Stimulated activated CD8-positive, alpha-beta memory T cell treated with anti-CD3 and anti-CD28 coated beads, Interleukin-12 subunit alpha, Interleukin-12 subunit beta, amount 100 ng/mL, for 24 hours (primary cell): ENCODE data around the gene GABRD.

Experiments
- DNase-seq: peaks from one replicate; pipeline ENCODE4 v3.0.0-alpha.2; 2020; ENCODE audit errors: extremely low read depth

GABRD gene

DNA sequence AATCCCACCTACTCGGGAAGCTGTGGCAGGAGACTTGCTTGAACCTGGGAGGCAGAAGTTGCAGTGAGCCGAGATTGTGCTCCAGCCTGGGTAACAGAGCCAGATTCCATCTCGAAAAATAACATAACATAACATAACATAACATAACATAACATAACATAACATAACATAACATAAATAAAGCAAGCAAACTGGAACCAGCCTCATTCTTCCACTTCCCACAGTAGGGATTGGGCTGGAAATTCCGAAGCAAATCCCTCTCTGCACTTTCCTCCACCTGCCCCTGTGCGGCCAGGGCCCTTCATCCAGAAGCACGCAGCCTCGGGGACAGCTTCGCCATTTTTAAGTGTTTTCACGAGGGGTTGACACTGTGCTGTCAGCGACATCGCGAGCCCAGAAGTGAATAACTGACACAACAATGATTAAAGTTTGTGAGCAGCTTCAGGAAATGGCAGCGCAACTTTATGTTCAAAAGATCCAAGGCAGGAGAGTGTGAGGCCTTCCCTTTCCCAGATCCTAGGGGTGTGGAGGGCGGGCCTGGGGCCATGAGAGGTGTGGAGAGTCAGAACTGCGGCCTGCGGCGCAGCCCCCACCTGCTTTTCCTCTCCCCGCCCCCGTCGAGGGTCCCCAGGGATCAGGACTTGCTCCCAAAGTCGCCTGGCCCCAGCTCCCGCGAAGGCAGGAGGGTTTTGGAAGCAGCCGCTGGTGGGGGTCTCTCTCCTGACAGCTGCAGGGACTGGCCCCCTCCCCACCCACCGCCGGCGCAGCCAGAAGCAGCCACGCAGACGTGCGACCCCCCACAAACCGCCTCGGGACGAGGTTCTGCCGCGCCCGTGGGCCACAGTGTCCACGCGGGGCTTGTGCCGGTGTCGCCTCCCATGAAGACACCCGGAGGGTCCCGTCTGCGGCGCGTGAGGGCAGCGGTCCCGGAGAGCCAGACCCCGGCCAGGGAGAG is 651 bp upstream of the GABRD start:
- no peak for DNase-seq

DNA sequence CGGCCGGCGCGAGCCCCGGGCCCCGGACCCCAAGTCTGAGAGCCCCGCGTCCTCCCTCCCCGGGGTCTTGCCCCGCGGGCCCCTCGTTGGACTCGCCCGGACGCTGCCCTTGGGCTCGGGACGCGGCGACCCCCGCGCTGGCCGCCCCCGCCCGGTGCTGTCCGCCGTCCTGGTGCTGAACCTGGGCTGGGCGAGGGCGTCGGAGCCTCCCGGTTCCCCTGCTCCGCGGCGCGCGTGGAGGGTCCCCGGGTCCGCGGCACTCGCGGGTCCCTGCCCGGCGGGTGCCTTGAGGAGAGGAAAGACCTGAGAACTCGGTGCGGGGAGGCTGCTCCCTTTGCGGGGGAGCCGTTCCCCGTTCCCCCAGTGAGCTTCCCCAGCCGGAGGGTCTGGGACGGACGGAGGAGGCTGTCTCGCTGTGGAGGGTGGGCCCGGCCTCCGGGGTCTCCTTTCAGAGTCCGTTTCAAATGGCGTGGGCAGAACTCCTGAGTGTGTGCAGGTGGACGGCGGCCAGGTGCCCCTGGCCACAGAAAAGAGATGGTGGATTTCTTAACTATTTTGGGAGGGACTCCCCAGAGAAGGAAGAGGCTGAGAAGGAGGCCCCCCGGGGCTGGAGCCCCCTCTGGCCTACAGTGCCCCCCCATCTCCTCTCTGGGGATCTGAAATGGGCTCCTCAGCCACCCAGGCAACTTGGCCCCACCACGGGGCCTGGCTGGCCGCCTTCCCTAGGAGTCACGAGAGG is 595 bp downstream of the GABRD start:
- no peak for DNase-seq

DNA sequence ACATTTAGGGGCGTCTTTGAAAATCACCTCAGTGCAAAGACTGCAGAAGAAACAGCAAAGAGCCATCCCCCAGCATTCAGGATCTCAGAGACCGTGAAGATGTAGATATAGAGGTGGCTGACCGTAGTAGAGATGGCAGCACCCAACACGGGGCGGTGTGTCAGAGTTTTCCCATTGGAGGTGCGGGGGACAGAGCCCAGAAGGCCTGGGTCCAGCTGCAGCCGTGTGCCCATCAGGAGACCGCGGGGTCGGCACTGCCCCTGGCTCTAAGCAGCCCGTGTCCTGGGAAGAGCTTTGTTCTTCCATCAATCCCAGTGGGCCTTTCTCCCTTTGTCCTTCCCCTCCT is 1.1 kb downstream of the GABRD start:
- no peak for DNase-seq

DNA sequence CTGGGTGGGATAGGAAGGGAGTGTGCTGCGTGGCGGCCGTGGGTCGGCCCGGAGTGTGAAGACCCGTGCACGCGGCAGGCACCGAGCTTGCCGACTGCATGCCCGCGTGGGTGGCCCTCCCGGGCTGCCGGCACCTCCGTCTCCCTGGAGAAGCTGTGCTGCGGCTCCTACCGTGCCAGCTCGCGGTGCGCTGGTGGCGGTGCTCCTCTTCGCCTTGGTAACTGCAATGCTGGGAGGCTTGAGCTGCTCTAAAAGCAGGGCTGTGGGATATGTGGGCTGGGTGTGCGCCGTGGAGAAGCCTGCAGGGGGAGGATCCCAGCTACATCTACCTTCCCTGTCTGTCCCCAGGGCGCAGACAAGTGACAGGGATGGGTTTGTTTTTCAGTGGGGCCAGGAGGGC is 2.4 kb downstream of the GABRD start:
- no peak for DNase-seq

DNA sequence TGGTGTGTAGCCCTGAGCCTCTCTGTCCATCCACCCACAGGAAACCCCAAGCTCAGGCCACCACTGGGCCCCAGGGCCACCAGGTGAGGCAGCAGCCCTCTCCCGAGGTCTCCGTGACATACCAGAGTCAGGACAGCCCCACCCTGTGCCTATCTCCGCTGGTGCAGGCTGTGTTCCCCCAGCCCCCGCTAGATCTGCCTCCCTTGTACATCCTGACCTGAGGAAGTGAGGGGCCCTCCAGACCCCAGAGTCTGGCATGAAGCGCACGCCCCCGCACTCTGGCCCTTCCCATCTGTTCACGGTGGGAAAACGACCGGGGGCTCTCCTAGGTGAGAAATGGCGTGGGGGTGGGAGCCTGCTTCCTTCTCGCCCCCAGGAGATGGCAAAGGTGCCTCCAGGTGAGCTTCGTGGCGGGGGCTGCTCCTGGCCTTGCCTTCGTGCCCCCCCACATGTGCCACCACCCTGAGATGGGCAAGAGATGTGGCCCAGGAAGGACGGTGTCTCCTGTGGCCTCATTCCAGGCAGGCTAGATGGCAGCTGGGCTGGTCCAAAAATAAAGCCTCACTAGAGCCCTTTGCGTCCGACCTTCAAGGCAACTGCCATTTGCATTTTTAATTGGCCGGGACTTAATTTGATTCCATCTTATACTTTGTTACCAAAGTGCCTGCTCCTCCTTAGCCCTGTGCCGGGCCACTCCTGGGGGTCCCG is 3.1 kb downstream of the GABRD start:
- no peak for DNase-seq

DNA sequence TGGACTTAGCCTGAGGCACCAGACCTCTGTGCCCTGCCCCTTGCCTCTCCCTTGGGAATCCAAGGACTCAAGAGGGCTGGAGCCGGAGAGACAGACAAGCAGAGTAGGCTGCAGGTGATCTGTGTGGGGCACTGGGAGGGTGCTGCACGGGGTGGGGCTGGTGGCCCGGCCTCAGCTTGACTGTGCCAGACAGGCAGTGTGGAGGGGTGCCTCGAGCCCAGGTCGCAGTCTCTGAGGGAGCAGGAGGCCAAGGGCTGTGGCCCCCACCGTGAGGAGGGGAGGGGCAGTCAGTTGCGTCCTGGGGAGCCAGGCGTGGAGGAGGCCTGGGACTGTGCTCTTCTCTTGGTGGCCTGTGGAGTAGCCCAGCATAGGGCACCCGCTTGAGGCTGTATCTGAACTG is 4.0 kb downstream of the GABRD start:
- DNase-seq = no peak

DNA sequence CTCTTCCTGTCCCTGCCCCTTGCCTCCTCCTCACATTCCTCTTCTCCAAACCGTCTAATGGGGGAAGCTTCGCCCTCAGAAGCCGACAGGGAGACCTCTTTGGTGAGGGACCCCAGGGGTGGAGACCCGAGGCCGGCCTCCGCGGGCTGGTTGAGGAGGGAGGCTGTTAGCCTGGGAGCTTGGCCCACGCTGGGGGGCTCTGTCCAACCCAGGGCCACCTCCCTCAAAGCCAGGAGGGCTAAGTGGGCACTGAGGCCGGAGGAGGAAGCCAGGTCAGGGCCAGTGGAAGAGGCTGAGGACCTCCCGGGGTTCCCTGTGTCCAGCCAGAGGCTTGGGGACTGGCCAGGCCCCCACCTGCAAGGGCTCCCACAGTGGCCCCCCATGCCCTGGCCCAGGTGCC is 5.3 kb downstream of the GABRD start:
- no peak for DNase-seq

DNA sequence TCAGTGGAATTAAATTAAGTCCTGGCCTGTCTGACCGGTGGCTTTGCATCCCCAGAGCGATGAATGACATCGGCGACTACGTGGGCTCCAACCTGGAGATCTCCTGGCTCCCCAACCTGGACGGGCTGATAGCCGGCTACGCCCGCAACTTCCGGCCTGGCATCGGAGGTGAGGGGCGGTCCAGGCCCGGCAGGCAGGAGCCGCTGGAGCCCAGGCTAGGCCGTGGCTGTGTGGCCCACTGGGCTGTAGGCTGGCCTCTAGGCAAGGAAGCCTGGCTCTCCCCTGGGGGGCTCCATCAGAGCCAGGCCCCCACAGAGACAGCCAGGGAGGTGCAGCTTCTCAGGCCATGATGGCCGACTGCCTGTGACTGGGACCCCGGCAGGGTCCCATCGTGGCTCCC is 5.7 kb downstream of the GABRD start:
- no peak for DNase-seq

DNA sequence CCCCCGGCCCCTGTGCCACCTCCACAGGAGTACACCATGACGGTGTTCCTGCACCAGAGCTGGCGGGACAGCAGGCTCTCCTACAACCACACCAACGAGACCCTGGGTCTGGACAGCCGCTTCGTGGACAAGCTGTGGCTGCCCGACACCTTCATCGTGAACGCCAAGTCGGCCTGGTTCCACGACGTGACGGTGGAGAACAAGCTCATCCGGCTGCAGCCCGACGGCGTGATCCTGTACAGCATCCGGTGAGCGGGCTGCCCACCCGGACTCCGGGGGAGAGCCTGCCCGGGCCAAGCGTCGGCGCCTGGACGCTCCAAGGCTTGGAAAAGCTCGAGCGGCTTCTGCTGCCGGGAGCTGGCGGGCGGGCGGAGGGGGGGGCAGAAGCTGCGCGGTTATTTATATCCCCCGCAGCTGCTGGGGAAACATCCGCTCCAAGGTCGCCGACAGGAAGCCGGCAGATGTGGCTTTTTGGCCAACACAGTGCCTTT is 6.4 kb downstream of the GABRD start:
- no peak for DNase-seq

DNA sequence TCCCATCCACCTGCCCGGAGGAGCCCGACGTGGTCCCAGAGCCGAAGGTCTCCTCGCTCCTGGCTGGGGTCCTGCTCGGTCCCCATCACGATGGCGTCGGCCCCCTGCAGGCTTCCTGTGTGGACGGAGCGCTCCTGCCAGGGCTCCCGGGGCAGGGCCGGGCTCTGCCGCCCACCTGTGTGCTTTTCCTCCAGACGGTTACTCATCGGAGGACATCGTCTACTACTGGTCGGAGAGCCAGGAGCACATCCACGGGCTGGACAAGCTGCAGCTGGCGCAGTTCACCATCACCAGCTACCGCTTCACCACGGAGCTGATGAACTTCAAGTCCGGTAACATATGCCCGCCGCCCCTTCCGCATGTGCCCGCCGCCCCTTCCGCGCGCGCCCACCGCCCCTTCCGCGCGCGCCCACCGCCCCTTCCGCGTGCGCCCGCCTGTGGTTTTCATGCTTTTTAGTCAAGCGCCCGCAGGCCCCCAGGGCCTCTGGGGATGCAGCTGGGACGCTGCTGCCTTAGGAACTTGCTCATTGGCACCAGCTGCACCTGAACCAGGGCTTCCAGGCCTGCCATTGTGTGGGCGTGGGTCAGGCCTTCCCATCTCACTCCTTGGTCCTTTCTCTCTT is 8.9 kb downstream of the GABRD start:
- DNase-seq = no peak

DNA sequence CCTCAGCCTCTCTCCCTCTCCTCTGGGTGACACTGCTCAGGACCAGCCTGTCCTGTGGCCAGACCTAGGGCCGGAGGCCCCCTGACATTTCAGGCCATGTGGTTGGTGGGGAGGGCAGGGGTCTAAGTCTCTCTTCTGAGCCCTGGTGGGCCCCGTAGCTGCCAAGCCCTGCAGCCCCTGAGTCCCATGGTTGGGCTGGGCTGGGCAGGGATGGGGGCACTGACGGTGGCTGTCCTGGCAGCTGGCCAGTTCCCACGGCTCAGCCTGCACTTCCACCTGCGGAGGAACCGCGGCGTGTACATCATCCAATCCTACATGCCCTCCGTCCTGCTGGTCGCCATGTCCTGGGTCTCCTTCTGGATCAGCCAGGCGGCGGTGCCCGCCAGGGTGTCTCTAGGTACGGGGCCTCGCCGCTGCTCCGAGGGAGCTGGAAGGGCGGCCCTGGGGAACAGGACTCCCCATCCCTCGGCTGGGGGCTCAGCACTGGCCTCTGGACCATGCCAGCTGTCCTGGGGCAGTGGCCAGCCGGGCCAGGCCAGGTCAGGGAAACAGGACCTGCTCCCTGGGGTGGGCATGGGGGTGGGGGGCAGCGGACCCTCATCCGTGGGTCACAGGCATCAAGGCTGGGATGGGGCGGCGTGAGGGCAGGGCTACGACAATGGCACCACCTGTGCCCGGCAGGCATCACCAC is 9.9 kb downstream of the GABRD start:
- DNase-seq = no peak

DNA sequence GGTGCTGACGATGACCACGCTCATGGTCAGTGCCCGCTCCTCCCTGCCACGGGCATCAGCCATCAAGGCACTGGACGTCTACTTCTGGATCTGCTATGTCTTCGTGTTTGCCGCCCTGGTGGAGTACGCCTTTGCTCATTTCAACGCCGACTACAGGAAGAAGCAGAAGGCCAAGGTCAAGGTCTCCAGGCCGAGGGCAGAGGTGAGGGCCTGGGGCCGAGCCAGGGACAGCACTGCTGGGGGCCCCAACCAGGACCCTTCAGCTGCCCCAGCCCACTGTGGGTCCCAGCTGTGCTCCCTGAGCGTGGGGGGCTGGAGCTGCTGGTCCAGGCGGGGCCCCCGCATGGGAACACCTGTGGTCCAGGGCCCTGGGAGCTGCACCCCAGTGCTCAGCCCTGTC is 10.4 kb downstream of the GABRD start:
- no peak for DNase-seq

DNA sequence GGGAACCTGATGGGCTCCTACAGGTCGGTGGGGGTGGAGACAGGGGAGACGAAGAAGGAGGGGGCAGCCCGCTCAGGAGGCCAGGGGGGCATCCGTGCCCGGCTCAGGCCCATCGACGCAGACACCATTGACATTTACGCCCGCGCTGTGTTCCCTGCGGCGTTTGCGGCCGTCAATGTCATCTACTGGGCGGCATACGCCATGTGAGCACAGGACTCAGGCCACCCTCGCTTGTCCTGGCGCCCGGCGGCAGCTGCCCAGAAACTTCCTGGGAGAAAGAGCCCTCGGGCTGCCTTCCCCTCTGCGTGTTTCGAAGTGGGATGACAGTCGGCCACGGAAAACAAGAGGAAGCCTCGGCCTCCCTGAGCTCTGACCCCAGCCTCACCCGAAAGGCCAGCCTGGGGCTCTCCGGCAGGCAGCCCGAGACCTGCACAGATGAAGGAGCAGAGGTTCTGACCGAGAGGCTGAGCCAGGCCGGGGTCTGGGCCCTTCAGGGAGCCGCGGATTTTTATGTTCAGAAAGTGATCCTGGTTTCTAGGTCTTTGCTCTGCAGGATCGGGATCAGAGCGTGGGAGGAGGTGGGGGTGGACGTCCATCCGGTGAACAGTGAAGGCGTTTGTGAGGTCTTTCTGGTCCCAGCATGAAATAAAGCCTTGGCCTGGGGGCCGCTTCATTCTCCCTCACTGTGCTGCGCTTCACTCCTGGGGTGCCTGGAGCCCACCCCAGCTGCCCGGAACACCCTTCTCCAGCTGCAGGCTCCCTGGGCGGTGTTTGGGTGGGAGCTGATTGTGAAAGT is 11.1 kb downstream of the GABRD start:
- DNase-seq = no peak

DNA sequence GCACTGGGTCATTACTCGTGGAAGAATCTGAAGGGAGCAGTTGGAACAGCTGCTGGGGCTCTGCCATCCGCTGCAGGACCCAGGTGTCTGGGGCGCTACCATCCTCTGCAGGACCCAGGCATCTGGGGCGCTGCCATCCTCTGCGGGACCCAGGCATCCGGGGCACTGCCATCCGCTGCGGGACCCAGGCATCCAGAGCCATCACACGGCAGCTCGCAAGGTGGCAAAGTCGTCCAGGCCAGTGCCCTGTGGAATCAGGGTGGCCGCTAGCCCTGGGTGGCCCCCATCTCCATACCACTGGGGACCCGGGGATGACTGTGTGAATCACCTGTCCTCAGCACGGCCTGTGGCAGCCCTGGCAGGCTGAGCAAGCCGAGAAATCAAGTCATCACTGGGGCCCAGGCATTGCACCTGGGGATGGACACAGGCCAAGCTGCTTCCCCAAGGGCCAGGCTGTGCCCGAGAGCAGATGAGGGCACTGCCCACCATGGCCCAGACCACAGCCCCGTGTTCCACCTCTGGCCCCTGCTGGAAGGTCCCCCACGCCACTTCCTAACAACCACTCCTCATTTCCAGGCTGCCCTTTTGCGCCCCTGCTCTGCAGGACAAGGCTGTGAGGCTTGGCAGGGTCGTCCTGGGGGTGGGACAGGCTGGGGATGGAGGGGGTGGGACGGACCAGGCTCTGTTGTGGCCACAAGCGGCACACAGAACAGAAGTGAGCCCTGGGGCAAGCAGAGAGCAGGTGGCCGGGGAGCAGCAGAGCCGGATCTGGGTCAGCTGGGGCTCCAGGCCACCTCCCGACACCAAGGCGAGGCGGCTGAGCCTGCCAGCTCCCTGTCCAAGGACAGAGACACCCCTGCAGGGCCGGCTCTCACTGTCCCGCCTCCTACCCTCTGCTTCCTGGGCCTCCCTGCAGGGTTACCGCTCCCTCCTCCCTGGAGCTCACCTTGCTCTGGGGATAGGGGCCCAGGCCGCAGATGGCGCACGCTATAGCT is 12.7 kb downstream of the GABRD start:
- no peak for DNase-seq

DNA sequence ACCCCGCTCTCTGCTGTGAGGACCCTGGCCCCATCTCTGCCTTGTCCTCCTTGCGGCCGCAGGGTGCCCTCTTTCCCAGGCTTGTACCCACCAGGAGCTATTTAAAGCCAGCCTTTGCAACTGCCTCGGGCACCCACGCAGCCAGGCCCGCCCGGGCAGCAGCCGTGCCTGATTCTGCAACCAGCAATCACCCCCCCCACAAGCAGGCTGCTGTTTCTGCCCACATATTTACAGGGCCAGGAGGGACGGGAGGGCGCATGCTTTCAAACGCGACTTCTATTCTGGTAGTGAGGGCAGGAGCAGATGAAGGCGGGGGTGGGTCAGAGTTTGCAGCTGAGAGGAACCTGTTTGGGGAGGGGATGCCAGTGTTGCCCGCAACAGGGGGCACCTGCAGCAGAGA is 13.6 kb downstream of the GABRD start:
- DNase-seq = no peak

DNA sequence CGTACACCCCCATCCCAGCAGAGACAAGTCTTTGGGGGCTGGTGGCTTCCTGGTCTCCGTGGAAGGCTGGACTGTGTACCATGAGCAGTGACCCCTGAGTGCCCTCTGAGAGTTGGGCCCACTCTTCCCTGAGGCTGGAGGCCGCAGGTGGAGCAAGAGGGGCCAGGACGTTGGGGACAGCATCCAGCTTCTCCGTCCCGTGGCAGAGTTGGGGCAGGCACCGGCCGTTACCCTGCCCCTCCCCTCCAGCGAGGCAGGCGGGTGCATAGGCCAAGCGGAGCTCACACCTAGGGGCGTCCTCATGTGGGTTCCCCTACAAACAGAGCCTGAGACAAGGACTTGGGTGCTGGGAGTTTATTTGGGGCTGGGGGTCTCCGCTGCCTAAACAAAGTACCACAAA is 14.0 kb downstream of the GABRD start:
- no peak for DNase-seq

DNA sequence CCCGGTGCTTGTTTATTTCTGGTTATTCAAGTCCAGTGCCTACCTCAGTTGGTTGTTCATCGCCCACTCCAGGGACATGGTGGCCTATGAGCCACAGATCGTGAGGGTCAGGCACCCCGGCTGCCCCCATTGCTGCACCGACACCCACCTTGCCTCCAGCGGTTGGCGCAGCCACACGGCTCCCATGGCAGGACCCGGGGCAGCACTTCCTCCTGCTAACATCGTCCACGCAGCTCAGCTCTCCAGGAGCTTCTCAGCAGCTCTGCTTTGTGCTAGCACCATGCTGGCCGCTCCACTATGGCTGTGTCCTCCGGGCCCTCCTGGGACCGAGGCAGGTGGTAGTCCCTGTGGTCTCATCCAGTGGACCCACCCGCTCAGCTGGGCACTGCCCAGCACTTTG is 17.1 kb downstream of the GABRD start:
- no peak for DNase-seq

DNA sequence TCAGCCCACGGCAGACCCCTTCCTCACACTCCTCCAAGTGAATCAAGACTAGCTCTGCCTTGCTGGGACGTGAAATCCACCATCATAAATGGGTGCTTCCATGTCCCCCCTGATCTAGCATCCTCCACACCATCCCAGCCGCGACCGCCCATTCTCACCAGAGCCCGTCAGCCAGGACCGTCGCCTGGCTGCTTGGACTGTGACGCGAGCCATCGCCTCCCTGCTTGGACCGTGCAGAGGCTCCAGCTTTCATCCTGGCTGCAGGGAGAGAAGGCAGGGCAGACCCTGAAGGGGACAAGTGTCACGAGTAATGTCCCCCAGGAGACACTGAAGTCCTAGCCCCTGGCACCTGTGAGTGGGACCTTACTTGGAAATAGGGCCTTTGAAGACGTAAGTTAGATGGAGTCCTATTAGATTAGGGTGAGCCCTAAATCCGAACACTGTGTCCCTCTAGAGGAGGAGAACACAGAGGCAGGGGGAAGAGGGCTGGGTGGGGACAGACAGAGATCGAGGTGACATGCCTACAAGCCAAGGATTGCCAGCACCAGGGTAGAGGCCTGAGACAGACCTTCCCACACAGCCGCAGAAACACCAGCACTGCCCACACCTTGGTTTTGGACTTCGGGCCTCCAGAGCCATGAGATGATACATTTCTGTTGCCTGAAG is 18.3 kb downstream of the GABRD start:
- no peak for DNase-seq

DNA sequence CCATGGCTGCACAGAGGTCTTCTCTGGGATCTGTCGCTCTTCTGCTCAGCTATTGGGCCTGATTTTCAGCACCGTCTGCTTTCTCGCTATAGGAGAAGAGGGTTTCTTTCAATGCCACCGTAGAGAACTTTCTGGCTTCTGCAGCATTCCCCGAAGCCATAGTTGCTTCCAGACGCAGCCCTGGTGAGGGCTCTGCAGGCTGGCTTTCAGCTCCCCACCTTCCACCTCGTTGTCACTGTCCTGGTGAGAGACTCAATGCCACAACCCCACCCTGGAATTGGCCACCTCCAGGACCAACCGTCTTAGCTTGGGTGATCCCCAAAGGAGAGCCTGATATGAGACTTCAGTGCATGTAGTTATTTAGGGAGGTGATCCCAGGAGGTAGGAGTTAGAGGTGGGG is 19.1 kb downstream of the GABRD start:
- DNase-seq = no peak
